ENCODE measurements around the gene ARHGEF19.
"Not testable (repeated sequence)": the region's sequence is repeated elsewhere in the genome, so short reads cannot be mapped to it uniquely, and the experiment has no call there.

- TF ChIP-seq POLR2AphosphoS5 (IDR thresholded peaks at IDR 0.05; ENCODE audit: low read depth); CTCF (IDR thresholded peaks at IDR 0.05; ENCODE audit: insufficient read depth, low read length): not testable (repeated sequence)
Observed at GRCh38 chr1:16215240-16215639, 2.8 kb upstream of the ARHGEF19 start.
